Keratinocyte (primary cell): ENCODE measurements around the gene CMPK2. TPM values are rescaled to one million over a fixed set of nuclear protein-coding genes. Genes with fewer than 3 reads are reported as not detected.

Experiments used
- DNase-seq: peaks from one replicate; pipeline ENCODE4 v3.0.0-alpha.2; 2011; ENCODE audit warnings: low read depth, missing footprints, low spot score
- FAIRE-seq: peaks from 2 replicates; lab custom pipeline; 2011; peaks lifted over from hg19 to GRCh38; lab: Jason Lieb, UNC
- H2AFZ ChIP-seq: 2 replicates; pipeline ENCODE4 v1.6.0; 2012; ENCODE audit warnings: low read length, control low read depth, inconsistent platforms; ENCODE audit not compliant: control insufficient read depth
- H3K27ac ChIP-seq: 2 replicates; pipeline ENCODE4 v1.5.1; 2011; ENCODE audit warnings: low read length; ENCODE audit not compliant: control insufficient read depth, insufficient read depth
- H3K27me3 ChIP-seq: 3 replicates; pipeline ENCODE4 v1.6.0; 2011; ENCODE audit warnings: low read length; ENCODE audit not compliant: control insufficient read depth, insufficient read depth; ENCODE audit errors: extremely low read depth
- H3K36me3 ChIP-seq, 2 experiments: 2 replicates in 1 of 2; 3 replicates in 1 of 2; pipeline ENCODE4 v1.5.1; 2011; ENCODE audit warnings: low read length in 2 of 2, mild to moderate bottlenecking in 1 of 2; ENCODE audit not compliant: control insufficient read depth in 2 of 2, insufficient read depth in 2 of 2; ENCODE audit errors: extremely low read depth in 1 of 2
- H3K4me1 ChIP-seq: 3 replicates; pipeline ENCODE4 v1.5.1; 2011; ENCODE audit warnings: low read length; ENCODE audit not compliant: control insufficient read depth, insufficient read depth; ENCODE audit errors: extremely low read depth
- H3K4me2 ChIP-seq: 3 replicates; pipeline ENCODE4 v1.6.0; 2011; ENCODE audit warnings: low read depth, low read length; ENCODE audit not compliant: control insufficient read depth, insufficient read depth; ENCODE audit errors: extremely low read depth
- H3K4me3 ChIP-seq, 3 experiments: fragments of 200-600 bp in 1 of 3; sonication (generic) in 1 of 3; 2 replicates in 2 of 3; 3 replicates in 1 of 3; pipeline ENCODE4 v1.5.1; 2011 to 2016; ENCODE audit warnings: low read length in 3 of 3, mild to moderate bottlenecking in 3 of 3, control low read depth in 2 of 3, inconsistent platforms in 1 of 3, low read depth in 1 of 3, mixed read lengths in 1 of 3, mixed run types in 1 of 3, moderate library complexity in 1 of 3; ENCODE audit not compliant: control insufficient read depth in 2 of 3, insufficient read depth in 2 of 3; ENCODE audit errors: extremely low read depth in 1 of 3
- H3K79me2 ChIP-seq: 2 replicates; pipeline ENCODE4 v1.6.0; 2012; ENCODE audit warnings: low read length; ENCODE audit not compliant: control insufficient read depth, insufficient read depth
- H3K9ac ChIP-seq: 3 replicates; pipeline ENCODE4 v1.6.0; 2011; ENCODE audit warnings: low read length; ENCODE audit not compliant: control insufficient read depth, insufficient read depth; ENCODE audit errors: extremely low read depth
- H3K9me1 ChIP-seq: 3 replicates; pipeline ENCODE4 v1.6.0; 2011; ENCODE audit warnings: low read length; ENCODE audit not compliant: control insufficient read depth, insufficient read depth; ENCODE audit errors: extremely low read depth
- H3K9me3 ChIP-seq: 2 replicates; pipeline ENCODE4 v1.5.1; 2012; ENCODE audit warnings: low read depth, low read length; ENCODE audit not compliant: control insufficient read depth
- H4K20me1 ChIP-seq: 3 replicates; pipeline ENCODE4 v1.6.0; 2011; ENCODE audit warnings: low read length; ENCODE audit not compliant: control insufficient read depth, insufficient read depth; ENCODE audit errors: extremely low read depth
- EZH2 ChIP-seq: IDR thresholded peaks from one replicate; pipeline ENCODE4 v1.6.1; 2012; ENCODE audit warnings: inconsistent platforms, mild to moderate bottlenecking, low read length, moderate library complexity
- dilution Hi-C: fragments of 300-500 bp; cut with MboI; formaldehyde crosslinking; loops from one replicate; pipeline ENCODE4 v1.7.0; 2020; ENCODE audit warnings: low sequenced_read_pairs; ENCODE audit not compliant: extremely low pct_ligation_motif_present
- polyA plus RNA-seq, 5 experiments: library from polyadenylated mRNA; depleted of rRNA in 3 of 5; stranded (reverse) in 3 of 5; stranded (forward) in 1 of 5; unstranded in 1 of 5; fragments of >200 nt; gene quantifications; 1 replicate in 1 of 5; 2 replicates in 3 of 5; 3 replicates in 1 of 5; pipeline versions ENCODE4 v1.2.1 to v1.2.3, GENCODE V29; 2011 to 2012; ENCODE audit warnings: missing spikeins in 2 of 5, low read depth in 1 of 5, low replicate concordance in 1 of 5
- TF ChIP-seq, protein P1 (sequence below), 3 experiments: IDR thresholded peaks in 1 of 3; conservative IDR thresholded peaks in 1 of 3; optimal IDR thresholded peaks in 1 of 3; 2 replicates in 2 of 3; 3 replicates in 1 of 3; pipeline versions ENCODE3 to v1.5.1; 2011; ENCODE audit warnings: low read length in 3 of 3, mild to moderate bottlenecking in 3 of 3, moderate library complexity in 2 of 3, control low read depth in 1 of 3, inconsistent platforms in 1 of 3; ENCODE audit not compliant: insufficient read depth in 2 of 3; ENCODE audit errors: extremely low read depth in 1 of 3

The CMPK2 gene
- polyA plus RNA-seq, 1 donor (not counting 4 experiments of a cell fraction or from before 2014, with no cell fraction given) = 1.5 TPM

DNA sequence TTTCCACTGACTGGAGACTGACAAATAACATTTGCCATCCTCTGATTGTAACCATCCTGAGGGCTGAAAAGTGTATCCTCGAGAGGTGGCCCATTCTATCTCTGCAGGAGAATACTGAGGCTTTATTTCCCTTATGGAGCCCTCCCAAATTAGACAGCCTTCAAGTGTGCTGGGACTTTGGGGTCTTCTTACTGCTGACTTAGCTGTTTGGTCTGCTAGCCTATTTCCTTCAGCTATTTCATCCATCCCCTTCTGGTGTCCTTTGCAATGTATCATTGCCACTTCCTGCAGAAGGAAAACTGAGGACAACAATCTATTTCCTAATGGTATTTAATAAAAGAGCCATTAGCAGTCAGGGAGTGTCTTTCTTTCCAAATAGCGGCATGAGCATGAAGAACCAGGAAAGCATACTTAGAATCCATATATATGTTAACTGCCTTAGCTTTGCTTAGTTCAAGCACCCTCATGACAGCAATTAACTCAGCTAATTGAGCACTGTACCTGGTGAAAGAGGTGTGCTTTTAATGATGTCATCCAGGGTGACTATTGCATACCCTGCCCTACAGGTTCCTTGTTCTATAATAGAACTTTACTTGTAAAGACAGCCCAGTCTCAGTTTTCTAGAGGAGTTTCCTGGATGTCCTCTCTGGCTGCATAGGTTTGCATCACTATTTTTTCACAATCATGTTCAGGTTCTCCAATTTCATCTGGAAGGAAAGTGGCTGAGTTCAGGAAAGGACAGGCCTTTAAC, 24.0 kb downstream of the CMPK2 start:
- Histone ChIP-seq H3K4me1 (no peaks in the 10 kb centered on the region), H2AFZ (no peak overlapping the region), H3K9ac (no peak overlapping the region), H3K79me2 (no peaks in the 10 kb centered on the region), H3K27ac (no peak overlapping the region), H3K4me2 (no peak overlapping the region), H3K27me3 (no peaks in the 10 kb centered on the region), H4K20me1 (no peaks in the 10 kb centered on the region), H3K9me1 (no peaks in the 10 kb centered on the region), H3K9me3 (peaks cover 5% of the 10 kb centered on the region), H3K36me3 (no peaks in the 10 kb centered on the region), H3K4me3 (no peak overlapping the region)
- dilution Hi-C loops = no loop called here
- no peak for TF ChIP-seq EZH2
- TF ChIP-seq, protein P1, sequence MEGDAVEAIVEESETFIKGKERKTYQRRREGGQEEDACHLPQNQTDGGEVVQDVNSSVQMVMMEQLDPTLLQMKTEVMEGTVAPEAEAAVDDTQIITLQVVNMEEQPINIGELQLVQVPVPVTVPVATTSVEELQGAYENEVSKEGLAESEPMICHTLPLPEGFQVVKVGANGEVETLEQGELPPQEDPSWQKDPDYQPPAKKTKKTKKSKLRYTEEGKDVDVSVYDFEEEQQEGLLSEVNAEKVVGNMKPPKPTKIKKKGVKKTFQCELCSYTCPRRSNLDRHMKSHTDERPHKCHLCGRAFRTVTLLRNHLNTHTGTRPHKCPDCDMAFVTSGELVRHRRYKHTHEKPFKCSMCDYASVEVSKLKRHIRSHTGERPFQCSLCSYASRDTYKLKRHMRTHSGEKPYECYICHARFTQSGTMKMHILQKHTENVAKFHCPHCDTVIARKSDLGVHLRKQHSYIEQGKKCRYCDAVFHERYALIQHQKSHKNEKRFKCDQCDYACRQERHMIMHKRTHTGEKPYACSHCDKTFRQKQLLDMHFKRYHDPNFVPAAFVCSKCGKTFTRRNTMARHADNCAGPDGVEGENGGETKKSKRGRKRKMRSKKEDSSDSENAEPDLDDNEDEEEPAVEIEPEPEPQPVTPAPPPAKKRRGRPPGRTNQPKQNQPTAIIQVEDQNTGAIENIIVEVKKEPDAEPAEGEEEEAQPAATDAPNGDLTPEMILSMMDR (optimal IDR thresholded peaks at IDR 0.05 in 1 of 3, IDR thresholded peaks at IDR 0.05 in 1 of 3, conservative IDR thresholded peaks at IDR 0.05 in 1 of 3; ENCODE audit: extremely low read depth in 1 of 3, insufficient read depth in 2 of 3, low read length in 3 of 3) = no peak
- DNase-seq (no peak), FAIRE-seq (no peak)

DNA sequence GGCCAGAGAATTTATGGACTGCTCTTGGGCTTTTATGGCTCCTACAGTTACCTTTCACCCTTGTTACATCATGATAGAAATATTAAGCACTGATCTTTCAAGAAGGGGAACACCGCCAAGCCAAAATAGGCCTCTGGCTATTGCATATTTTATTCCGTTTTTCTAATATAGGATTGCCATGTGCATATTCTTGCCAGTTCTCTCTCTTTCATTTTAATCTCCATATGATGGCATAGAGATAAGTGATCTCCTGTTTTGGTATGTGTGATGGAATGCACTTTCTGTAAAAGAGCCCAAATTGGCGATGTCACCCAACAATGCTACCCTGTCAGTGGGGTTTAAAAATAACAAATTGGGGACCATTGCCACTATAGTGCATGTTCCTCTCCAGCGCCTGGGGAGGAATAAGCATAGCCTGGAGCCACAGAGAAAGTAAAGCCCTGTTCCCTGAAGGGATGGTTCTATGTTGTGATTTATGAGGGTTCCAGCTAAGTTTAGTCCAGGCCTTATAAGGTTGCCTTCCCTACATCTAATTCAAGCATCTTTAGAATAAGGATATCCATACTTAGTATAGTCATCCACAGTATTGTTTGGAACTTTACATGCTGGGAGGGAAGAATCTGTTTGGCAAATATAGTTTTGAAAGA, 26.9 kb downstream of the CMPK2 start:
- H4K20me1 ChIP-seq = no peaks in the 10 kb centered on the region
- H3K27me3 ChIP-seq = no peaks in the 10 kb centered on the region
- H3K79me2 ChIP-seq = no peaks in the 10 kb centered on the region
- DNase-seq = no peak
- no peaks in the 10 kb centered on the region for H3K9me3 ChIP-seq
- no peak overlapping the region for H3K4me3 ChIP-seq
- H3K27ac ChIP-seq = no peak overlapping the region
- dilution Hi-C loops = no loop called here
- no peak overlapping the region for H3K4me2 ChIP-seq
- H2AFZ ChIP-seq = no peak overlapping the region
- TF ChIP-seq EZH2 = no peak
- TF ChIP-seq, protein P1 (optimal IDR thresholded peaks at IDR 0.05 in 1 of 3, IDR thresholded peaks at IDR 0.05 in 1 of 3, conservative IDR thresholded peaks at IDR 0.05 in 1 of 3; ENCODE audit: extremely low read depth in 1 of 3, insufficient read depth in 2 of 3, low read length in 3 of 3) = no peak
- H3K4me1 ChIP-seq = no peaks in the 10 kb centered on the region
- H3K36me3 ChIP-seq = no peaks in the 10 kb centered on the region
- no peaks in the 10 kb centered on the region for H3K9me1 ChIP-seq
- no peak overlapping the region for H3K9ac ChIP-seq
- no peak for FAIRE-seq
